NT2/D1 (cell line): Measurements from ENCODE around the gene MAP4K2.
A peak's percentile ranks its signal among the peaks of the same experiment; 100 is the strongest.

Experiments used
- DNase-seq: peaks from one replicate; pipeline ENCODE4 v3.0.0-alpha.2; 2011; ENCODE audit warnings: low read depth, low spot score
- H3K27me3 ChIP-seq: 2 replicates; pipeline ENCODE4 v1.6.0; 2011; ENCODE audit warnings: mild to moderate bottlenecking; ENCODE audit not compliant: insufficient read length, insufficient read depth
- H3K36me3 ChIP-seq: 2 replicates; pipeline ENCODE4 v1.6.1; 2011; ENCODE audit warnings: mild to moderate bottlenecking, low read length, mixed read lengths; ENCODE audit not compliant: insufficient read depth, insufficient read length
- H3K4me1 ChIP-seq: 2 replicates; pipeline ENCODE4 v1.5.1; 2011; ENCODE audit not compliant: insufficient read depth, insufficient read length
- H3K4me3 ChIP-seq: 2 replicates; pipeline ENCODE4 v1.5.1; 2011; ENCODE audit warnings: low read depth; ENCODE audit not compliant: insufficient read length
- H3K9ac ChIP-seq: 2 replicates; pipeline ENCODE4 v1.6.0; 2011; ENCODE audit warnings: low read depth; ENCODE audit not compliant: insufficient read length
- H3K9me3 ChIP-seq: 2 replicates; pipeline ENCODE4 v1.5.1; 2011; ENCODE audit warnings: mild to moderate bottlenecking, low read length; ENCODE audit not compliant: insufficient read depth
- SUZ12 ChIP-seq: IDR thresholded peaks from 2 replicates; pipeline ENCODE4 v1.6.1; 2011; ENCODE audit not compliant: insufficient read length, insufficient read depth; ENCODE audit errors: extremely low read depth
- YY1 ChIP-seq: IDR thresholded peaks from 2 replicates; pipeline ENCODE4 v1.6.1; 2011; ENCODE audit not compliant: insufficient read length, insufficient read depth
- ZNF274 ChIP-seq: IDR thresholded peaks from 2 replicates; pipeline ENCODE4 v1.6.1; 2011; ENCODE audit warnings: mild to moderate bottlenecking, low read depth, low read length

The MAP4K2 gene

GRCh38 chr11:64804346-64805210, 1.6 kb upstream of the MAP4K2 start:
- no peak for DNase-seq
- peak overlapping the region; percentile 58 for H3K4me3 ChIP-seq
- peak overlapping the region; percentile 69 for H3K9ac ChIP-seq
- H3K9me3 ChIP-seq, result no peaks in the 10 kb centered on the region
- TF ChIP-seq ZNF274 (no peak), YY1 (no peak), SUZ12 (no peak)
- H3K36me3 ChIP-seq, result peaks cover 56% of the 10 kb centered on the region
- no peaks in the 10 kb centered on the region for H3K27me3 ChIP-seq
- H3K4me1 ChIP-seq, result peaks cover 25% of the 10 kb centered on the region

- Histone ChIP-seq H3K27me3 (no peaks in the 10 kb centered on the region), H3K9me3 (no peaks in the 10 kb centered on the region), H3K9ac (peak overlapping the region; percentile 69), H3K36me3 (peaks cover 59% of the 10 kb centered on the region), H3K4me1 (peaks cover 26% of the 10 kb centered on the region), H3K4me3 (peak overlapping the region; percentile 58)
- TF ChIP-seq YY1 (no peak), ZNF274 (no peak), SUZ12 (no peak)
- DNase-seq, result no peak
These were observed 882 bp upstream of the MAP4K2 start for GRCh38 chr11:64803846-64804345.

- TF ChIP-seq YY1 (no peak), ZNF274 (no peak), SUZ12 (no peak)
- DNase-seq, result no peak
- Histone ChIP-seq H3K9me3 (no peaks in the 10 kb centered on the region), H3K36me3 (peaks cover 55% of the 10 kb centered on the region), H3K4me3 (peak overlapping the region; percentile 61), H3K27me3 (no peaks in the 10 kb centered on the region), H3K9ac (peak overlapping the region; percentile 76), H3K4me1 (peaks cover 27% of the 10 kb centered on the region)
These were observed 450 bp downstream of the MAP4K2 start for GRCh38 chr11:64802370-64803157.

- no peaks in the 10 kb centered on the region for H3K9me3 ChIP-seq
- peaks cover 30% of the 10 kb centered on the region for H3K4me1 ChIP-seq
- no peak overlapping the region for H3K4me3 ChIP-seq
- DNase-seq, result no peak
- peaks cover 52% of the 10 kb centered on the region for H3K36me3 ChIP-seq
- peak overlapping the region; percentile 76 for H3K9ac ChIP-seq
- H3K27me3 ChIP-seq, result no peaks in the 10 kb centered on the region
- TF ChIP-seq YY1 (no peak), ZNF274 (no peak), SUZ12 (no peak)
These were observed 1.2 kb downstream of the MAP4K2 start for GRCh38 chr11:64801561-64802369.

- no peak overlapping the region for H3K4me3 ChIP-seq
- no peak overlapping the region for H3K9ac ChIP-seq
- DNase-seq, result no peak
- TF ChIP-seq YY1, result no peak
- no peak for TF ChIP-seq SUZ12
- no peak for TF ChIP-seq ZNF274
- peaks cover 51% of the 10 kb centered on the region for H3K36me3 ChIP-seq
- H3K27me3 ChIP-seq, result no peaks in the 10 kb centered on the region
- no peaks in the 10 kb centered on the region for H3K9me3 ChIP-seq
- peaks cover 28% of the 10 kb centered on the region for H3K4me1 ChIP-seq
These were observed 1.9 kb downstream of the MAP4K2 start for GRCh38 chr11:64801158-64801464.

- H3K9ac ChIP-seq, result peak overlapping the region; percentile 2
- no peaks in the 10 kb centered on the region for H3K9me3 ChIP-seq
- no peak for DNase-seq
- peaks cover 50% of the 10 kb centered on the region for H3K36me3 ChIP-seq
- H3K27me3 ChIP-seq, result no peaks in the 10 kb centered on the region
- TF ChIP-seq ZNF274 (no peak), YY1 (no peak), SUZ12 (no peak)
- no peak overlapping the region for H3K4me3 ChIP-seq
- H3K4me1 ChIP-seq, result peaks cover 26% of the 10 kb centered on the region
These were observed 2.5 kb downstream of the MAP4K2 start for GRCh38 chr11:64800303-64801157.
